GM23248 (cell line): ENCODE measurements around the gene EPOP. TPM values are rescaled to one million over a fixed set of nuclear protein-coding genes. Genes with fewer than 3 reads are reported as not detected.

ENCODE experiments used
- DNase-seq: peaks from one replicate; pipeline ENCODE4 v3.0.0-alpha.2; 2015
- H2AFZ ChIP-seq: fragments of 200-600 bp; sonication (generic); 2 replicates; pipeline ENCODE4 v1.6.1; 2016; ENCODE audit warnings: antibody characterized with exemption
- H3F3A ChIP-seq: fragments of 200-600 bp; sonication (generic); 2 replicates; pipeline ENCODE4 v1.6.1; 2016; ENCODE audit warnings: mild to moderate bottlenecking, antibody characterized with exemption, mixed run types; ENCODE audit not compliant: insufficient read depth
- H3K27ac ChIP-seq: fragments of 200-600 bp; sonication (generic); 2 replicates; pipeline ENCODE4 v1.5.1; 2016; ENCODE audit warnings: mild to moderate bottlenecking
- H3K27me3 ChIP-seq: fragments of 200-600 bp; sonication (generic); replicated peaks from 2 replicates; pipeline ENCODE4 v1.6.1; 2016; ENCODE audit warnings: mild to moderate bottlenecking; ENCODE audit not compliant: insufficient read depth
- H3K36me3 ChIP-seq: fragments of 200-600 bp; sonication (generic); 2 replicates; pipeline ENCODE4 v1.6.1; 2016; ENCODE audit warnings: low read depth, mild to moderate bottlenecking
- H3K4me1 ChIP-seq: fragments of 200-600 bp; sonication (generic); 2 replicates; pipeline ENCODE4 v1.6.1; 2016; ENCODE audit warnings: mild to moderate bottlenecking; ENCODE audit not compliant: insufficient read depth
- H3K4me2 ChIP-seq: fragments of 200-600 bp; sonication (generic); one replicate; pipeline ENCODE4 v1.6.1; 2016; ENCODE audit warnings: mild to moderate bottlenecking; ENCODE audit not compliant: unreplicated experiment
- H3K4me3 ChIP-seq: fragments of 200-600 bp; sonication (generic); 2 replicates; pipeline ENCODE4 v1.5.1; 2016; ENCODE audit warnings: mild to moderate bottlenecking
- H3K79me2 ChIP-seq: fragments of 200-600 bp; sonication (generic); 2 replicates; pipeline ENCODE4 v1.6.1; 2016; ENCODE audit warnings: mild to moderate bottlenecking; ENCODE audit not compliant: insufficient read depth
- H3K9ac ChIP-seq: fragments of 200-600 bp; sonication (generic); 2 replicates; pipeline ENCODE4 v1.6.1; 2016; ENCODE audit warnings: mild to moderate bottlenecking
- H3K9me2 ChIP-seq: fragments of 200-600 bp; sonication (generic); 2 replicates; pipeline ENCODE4 v1.6.1; 2016; ENCODE audit warnings: mixed run types, mild to moderate bottlenecking, moderate library complexity; ENCODE audit not compliant: insufficient read depth
- H3K9me3 ChIP-seq: fragments of 200-600 bp; sonication (generic); one replicate; pipeline ENCODE4 v1.6.1; 2017; ENCODE audit warnings: low read depth
- H4K20me1 ChIP-seq: fragments of 200-600 bp; sonication (generic); 2 replicates; pipeline ENCODE4 v1.6.0; 2016; ENCODE audit not compliant: insufficient read depth
- EZH2 ChIP-seq: fragments of 200-600 bp; sonication (generic); IDR thresholded peaks from 2 replicates; pipeline ENCODE4 v1.6.1; 2018; ENCODE audit warnings: antibody characterized with exemption, mild to moderate bottlenecking; ENCODE audit not compliant: insufficient read depth, poor library complexity, severe bottlenecking
- EZH2phosphoT487 ChIP-seq: fragments of 200-600 bp; sonication (generic); IDR thresholded peaks from 2 replicates; pipeline ENCODE4 v1.6.1; 2018; ENCODE audit warnings: antibody characterized with exemption, moderate library complexity, mild to moderate bottlenecking, low read depth; ENCODE audit not compliant: insufficient read depth
- WGBS, 2 experiments: methylation state at CpG; one replicate each; pipeline ENCODE4 v1.1.6; 2015 to 2017; ENCODE audit warnings: low lambda C conversion rate in 2 of 2, low coverage in 1 of 2; ENCODE audit errors: missing lambda C conversion rate in 2 of 2; 5-methylcytosine and 5-hydroxymethylcytosine counted together
- in situ Hi-C: fragments of 300-500 bp; cut with MboI; formaldehyde crosslinking; loops from 2 replicates; pipeline ENCODE4 v1.15.0; 2020
- polyA plus RNA-seq: library from polyadenylated mRNA; unstranded; fragments of >200 nt; fragmentation: Nextera tagmentation; extraction: Ambion mirVana; gene quantifications from 2 replicates; pipeline ENCODE4 v1.2.1, GENCODE V29; 2016
- total RNA-seq: library from RNA; depleted of rRNA; stranded (reverse); fragments of >200 nt; shearing (Covaris generic); gene quantifications from 2 replicates; pipeline ENCODE4 v1.2.3, GENCODE V29; 2014

Gene EPOP
- total and polyA plus RNA-seq, 2 experiments from 2014 or later = 1.2 to 4.3 TPM

DNA sequence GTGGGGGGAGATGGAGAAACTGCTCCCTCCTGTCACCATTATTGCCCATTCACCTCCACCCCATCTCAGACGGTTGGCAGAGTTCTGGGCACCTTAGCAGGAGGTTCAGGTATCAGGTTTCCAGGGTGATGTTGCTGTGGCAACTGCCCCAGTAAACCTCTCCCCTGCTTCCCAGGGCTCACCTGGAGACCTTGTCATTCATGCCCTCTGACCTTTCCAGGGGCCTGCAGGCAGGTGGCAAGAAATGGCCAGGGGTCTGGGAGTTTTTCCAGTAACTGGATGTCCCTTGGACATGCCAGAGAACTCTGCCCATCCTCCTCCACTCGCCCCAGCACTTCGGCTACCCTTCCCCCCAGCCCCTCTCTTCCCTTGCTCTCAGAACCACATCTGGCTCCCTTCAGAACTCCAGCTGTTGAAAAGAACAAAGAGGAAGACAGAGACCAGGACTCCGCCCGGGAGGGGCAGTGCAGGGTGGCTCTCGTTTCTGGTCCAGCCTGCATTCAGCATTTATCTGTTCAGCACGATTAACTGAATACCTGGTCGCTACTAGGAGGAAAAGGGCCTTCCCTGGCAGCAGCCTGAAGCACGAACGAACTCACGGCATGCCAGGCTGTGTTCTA lies 38.8 kb upstream of the EPOP start:
- 72 to 75% methylated on average over 11 of the region's 11 CpGs for WGBS, 2 experiments
- H3K36me3 ChIP-seq = no peaks in the 10 kb centered on the region; the same call in 1 of the 2 replicates
- no peak for DNase-seq

GRCh38 chr17:38712593-38712992 lies 37.8 kb upstream of the EPOP start:
- no peaks in the 10 kb centered on the region for H3K4me1 ChIP-seq
- H3K9me3 ChIP-seq = no peaks in the 10 kb centered on the region
- no peak for DNase-seq
- no peaks in the 10 kb centered on the region for H3K79me2 ChIP-seq
- no peaks in the 10 kb centered on the region for H3K27me3 ChIP-seq
- no peaks in the 10 kb centered on the region for H3K9me2 ChIP-seq
- no peaks in the 10 kb centered on the region for H4K20me1 ChIP-seq
- H3K4me3 ChIP-seq = no peak overlapping the region
- no peak for TF ChIP-seq EZH2phosphoT487
- TF ChIP-seq EZH2 = no peak
- in situ Hi-C loops = no loop called here
- H3K9ac ChIP-seq = no peak overlapping the region
- H2AFZ ChIP-seq = no peak overlapping the region
- H3F3A ChIP-seq = no peaks in the 10 kb centered on the region
- no peak overlapping the region for H3K4me2 ChIP-seq
- no peak overlapping the region for H3K27ac ChIP-seq
- H3K36me3 ChIP-seq = no peaks in the 10 kb centered on the region; the same call in 1 of the 2 replicates
- WGBS, 2 experiments = 89 to 92% methylated on average over 10 of the region's 10 CpGs

More for the DNA sequence above, 38.8 kb upstream of the EPOP start:
- Histone ChIP-seq H3F3A (no peaks in the 10 kb centered on the region), H2AFZ (no peak overlapping the region), H3K27ac (no peak overlapping the region), H3K79me2 (no peaks in the 10 kb centered on the region), H3K4me2 (no peak overlapping the region), H4K20me1 (no peaks in the 10 kb centered on the region), H3K4me3 (no peak overlapping the region), H3K9me3 (no peaks in the 10 kb centered on the region), H3K4me1 (no peaks in the 10 kb centered on the region), H3K9me2 (no peaks in the 10 kb centered on the region), H3K9ac (no peak overlapping the region), H3K27me3 (no peaks in the 10 kb centered on the region)
- TF ChIP-seq EZH2 (no peak), EZH2phosphoT487 (no peak)
- in situ Hi-C loops = no loop called here

DNA sequence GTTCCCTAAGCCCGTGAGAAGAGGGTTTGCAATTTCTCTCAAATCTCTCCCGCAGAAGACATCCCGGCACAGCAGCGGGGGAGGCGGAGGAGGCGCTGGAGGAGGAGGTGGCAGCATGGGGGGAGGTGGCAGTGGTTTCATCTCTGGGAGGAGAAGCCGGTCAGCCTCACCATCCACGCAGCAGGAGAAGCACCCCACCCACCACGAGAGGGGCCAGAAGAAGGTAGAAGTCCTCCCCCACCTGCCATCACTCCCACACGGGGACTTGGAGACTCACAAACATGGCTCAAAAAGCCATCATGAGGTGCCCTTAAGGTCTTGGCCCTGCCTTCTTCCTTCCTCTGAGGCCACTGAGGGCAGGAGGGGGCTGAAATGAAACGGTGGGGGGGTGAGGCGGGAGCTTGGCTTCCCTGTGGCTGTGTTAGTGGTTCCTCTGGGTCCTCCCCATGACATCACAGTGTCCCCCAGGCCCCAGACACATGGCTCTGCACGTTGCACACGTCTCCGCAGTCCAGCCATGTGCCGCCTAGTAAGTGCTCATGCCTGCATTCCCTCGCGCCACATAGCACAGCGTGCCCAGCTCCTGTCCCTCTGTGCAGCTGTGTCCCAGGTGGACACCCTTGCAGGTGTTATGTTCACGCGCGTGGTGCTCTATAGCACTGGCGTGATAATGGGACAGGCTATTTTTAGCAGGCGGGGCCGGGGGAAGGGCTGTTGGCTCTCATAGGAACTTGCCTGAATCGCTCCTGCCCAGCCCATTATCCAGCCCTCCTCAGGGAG lies 37.2 kb upstream of the EPOP start:
- no peak overlapping the region for H3K4me3 ChIP-seq
- no peaks in the 10 kb centered on the region; the same call in 1 of the 2 replicates for H3K36me3 ChIP-seq
- H3K79me2 ChIP-seq = no peaks in the 10 kb centered on the region
- no peaks in the 10 kb centered on the region for H4K20me1 ChIP-seq
- no peak for DNase-seq
- H3K9ac ChIP-seq = no peak overlapping the region
- H3F3A ChIP-seq = no peaks in the 10 kb centered on the region
- no peak for TF ChIP-seq EZH2phosphoT487
- no peak for TF ChIP-seq EZH2
- H2AFZ ChIP-seq = no peak overlapping the region
- no peaks in the 10 kb centered on the region for H3K9me2 ChIP-seq
- H3K4me2 ChIP-seq = no peak overlapping the region
- 86 to 89% methylated on average over 19 to 26 of the region's 26 CpGs for WGBS, 2 experiments
- no peaks in the 10 kb centered on the region for H3K4me1 ChIP-seq
- no peaks in the 10 kb centered on the region for H3K27me3 ChIP-seq
- no peak overlapping the region for H3K27ac ChIP-seq
- in situ Hi-C loops = no loop called here
- H3K9me3 ChIP-seq = no peaks in the 10 kb centered on the region

DNA sequence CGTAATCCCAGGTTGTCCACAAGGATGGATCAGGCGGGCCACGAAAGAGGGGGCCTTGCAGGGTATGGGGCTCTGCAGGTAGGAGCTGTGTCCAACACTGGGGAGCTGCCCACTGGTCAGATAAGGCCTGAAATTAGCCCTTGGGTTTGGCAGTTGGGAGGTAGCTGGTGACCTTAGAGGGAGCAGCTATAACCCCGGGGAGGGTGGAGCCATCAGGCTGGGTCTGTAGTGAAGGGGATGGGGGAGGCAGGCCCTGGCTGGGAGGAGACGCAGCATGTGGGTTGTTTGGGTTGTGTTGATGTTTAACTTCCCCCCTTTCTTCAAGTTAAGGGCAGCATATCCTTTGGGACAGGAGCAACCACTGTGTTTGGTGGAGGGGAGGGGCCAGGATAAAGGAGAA lies 36.2 kb upstream of the EPOP start:
- in situ Hi-C loops = no loop called here
- H3K4me2 ChIP-seq = no peak overlapping the region
- DNase-seq = no peak
- no peak overlapping the region for H3K9ac ChIP-seq
- H3K27ac ChIP-seq = no peak overlapping the region
- no peak overlapping the region for H2AFZ ChIP-seq
- H3K4me1 ChIP-seq = no peaks in the 10 kb centered on the region
- H3K9me3 ChIP-seq = no peaks in the 10 kb centered on the region
- TF ChIP-seq EZH2phosphoT487 = no peak
- no peak for TF ChIP-seq EZH2
- no peak overlapping the region for H3K4me3 ChIP-seq
- no peaks in the 10 kb centered on the region for H3K27me3 ChIP-seq
- 77 to 95% methylated on average over 5 of the region's 5 CpGs for WGBS, 2 experiments
- no peaks in the 10 kb centered on the region for H3F3A ChIP-seq
- no peaks in the 10 kb centered on the region for H3K9me2 ChIP-seq
- no peaks in the 10 kb centered on the region for H3K79me2 ChIP-seq
- no peaks in the 10 kb centered on the region for H4K20me1 ChIP-seq
- H3K36me3 ChIP-seq = no peaks in the 10 kb centered on the region; the same call in 1 of the 2 replicates
